HG02759 (cell line): ENCODE data around the gene BRINP2.

Source experiments
- ATAC-seq: cut with Tn5 transposase; IDR thresholded peaks from one replicate; pipeline ENCODE4 v1.9.1; 2021; ENCODE audit warnings: mild to moderate bottlenecking, moderate library complexity; ENCODE audit not compliant: unreplicated experiment

The BRINP2 gene

GRCh38 chr1:177257128-177257527 is 86.4 kb downstream of the BRINP2 start:
- ATAC-seq: no peak

GRCh38 chr1:177257576-177257975 is 86.8 kb downstream of the BRINP2 start:
- no peak for ATAC-seq

DNA sequence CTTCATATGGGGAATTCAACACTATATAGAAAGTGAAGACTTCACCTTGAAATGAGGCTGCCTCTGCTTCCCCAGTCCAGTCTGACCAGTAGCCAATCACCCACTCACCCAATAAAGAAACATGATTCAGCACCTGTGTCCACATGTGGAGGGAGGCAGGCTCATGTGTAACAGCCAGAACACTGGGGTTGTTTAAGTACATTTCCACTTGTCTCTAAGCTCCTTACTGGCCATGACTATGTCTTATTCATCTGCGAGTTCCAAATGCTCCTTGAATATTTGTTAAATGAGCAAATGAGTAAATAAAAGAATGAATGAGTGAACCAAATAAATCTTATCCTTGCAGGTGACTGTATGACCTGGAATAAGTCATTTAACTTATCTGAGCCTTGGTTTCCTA is 100.1 kb downstream of the BRINP2 start:
- no peak for ATAC-seq

GRCh38 chr1:177273141-177273540 is 102.4 kb downstream of the BRINP2 start:
- ATAC-seq: no peak

GRCh38 chr1:177274687-177275211 is 104.0 kb downstream of the BRINP2 start:
- ATAC-seq: no peak

- ATAC-seq: no peak
Observed at GRCh38 chr1:177275736-177276135, 105.0 kb downstream of the BRINP2 start.

DNA sequence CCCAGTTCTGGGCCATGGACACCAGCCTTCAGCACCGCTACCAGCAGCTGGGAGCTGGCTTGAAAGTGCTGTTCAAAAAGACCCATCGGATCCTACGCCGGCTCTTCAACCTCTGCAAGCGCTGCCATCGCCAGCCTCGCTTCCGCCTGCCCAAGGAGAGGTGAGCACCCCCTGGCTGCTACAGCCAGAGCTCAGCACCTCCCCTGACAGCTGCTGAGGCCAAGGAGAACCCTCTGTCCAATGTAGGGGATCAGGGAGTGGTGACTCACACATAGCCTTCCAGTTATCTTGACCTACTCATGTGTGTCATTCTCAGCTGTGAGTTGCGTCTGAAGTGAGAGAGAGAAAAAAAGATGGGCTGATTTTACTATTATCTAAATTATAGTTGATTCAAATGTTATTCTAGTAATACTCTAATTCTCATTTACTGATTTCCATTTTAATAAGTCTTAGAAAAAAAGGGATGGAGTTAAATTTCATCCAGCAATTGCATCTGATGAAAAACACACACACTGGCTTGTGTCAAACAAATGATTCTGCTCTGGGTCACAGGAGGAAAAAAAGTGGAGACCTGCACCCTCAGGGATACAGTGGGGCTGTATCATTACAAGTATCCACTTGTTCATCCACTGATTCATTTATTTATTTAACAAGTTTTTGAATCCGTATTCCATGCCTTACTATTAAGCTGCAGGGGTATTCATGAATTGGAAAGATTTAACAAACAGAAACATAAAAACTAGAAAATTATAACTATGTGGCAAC is 108.0 kb downstream of the BRINP2 start:
- ATAC-seq: no peak

- ATAC-seq: no peak
Observed at GRCh38 chr1:177281901-177282300, 111.1 kb downstream of the BRINP2 start.

DNA sequence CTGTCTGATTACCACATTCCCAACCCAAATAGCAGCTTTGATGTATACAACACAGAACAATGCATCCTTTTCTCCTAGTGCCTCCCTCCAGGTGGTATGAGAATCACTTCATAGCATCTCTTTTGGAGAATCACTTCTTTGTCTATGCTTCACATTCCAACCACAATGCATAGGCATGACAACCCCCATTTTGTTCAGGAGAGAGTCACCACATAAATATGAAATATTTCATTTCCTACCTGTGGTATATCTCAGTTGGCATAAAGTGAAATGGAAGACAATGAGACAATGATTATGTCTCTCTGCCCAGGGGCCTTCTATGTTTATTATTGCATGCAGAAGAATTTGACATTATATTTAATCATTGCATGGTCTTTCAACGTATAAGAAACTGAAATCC is 112.2 kb downstream of the BRINP2 start:
- no peak for ATAC-seq

GRCh38 chr1:177283380-177283779 is 112.6 kb downstream of the BRINP2 start:
- no peak for ATAC-seq

DNA sequence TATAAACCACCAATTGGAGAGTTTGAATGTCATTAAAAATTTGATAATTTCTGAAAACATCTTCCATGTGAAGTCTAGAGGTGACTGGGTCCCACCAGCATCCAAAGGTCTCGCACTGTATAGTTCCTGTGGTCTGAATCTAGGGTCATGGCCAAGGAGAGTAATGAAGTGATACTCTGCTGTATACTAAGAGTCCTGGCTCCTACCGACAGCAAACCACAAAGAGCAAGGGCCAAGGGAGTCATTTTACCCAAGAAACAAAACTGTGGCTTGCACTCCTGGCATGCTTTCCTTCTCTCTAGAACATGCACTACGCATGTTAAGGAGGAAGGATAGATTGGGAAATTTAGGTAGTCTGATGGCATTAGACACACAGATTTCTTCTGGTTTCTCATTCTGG is 115.6 kb downstream of the BRINP2 start:
- no peak for ATAC-seq

DNA sequence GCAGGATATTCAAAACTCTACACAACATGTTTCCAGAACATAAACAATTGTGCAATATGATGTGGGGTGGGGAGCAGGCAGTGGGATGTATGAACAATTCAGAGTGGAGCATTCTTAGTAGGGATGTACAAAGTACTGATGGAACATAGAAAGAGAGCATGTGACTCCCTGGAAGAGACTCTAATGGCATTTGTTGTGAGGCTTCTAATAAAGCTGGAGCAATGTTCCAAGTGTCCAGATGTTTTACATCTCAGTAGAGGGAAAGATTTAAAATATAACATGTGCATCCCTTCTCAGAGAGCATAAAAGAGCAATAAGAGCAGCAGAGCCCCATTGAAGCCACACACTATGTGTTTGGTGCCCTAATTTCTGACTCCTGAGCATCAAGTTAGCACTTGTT is 116.5 kb downstream of the BRINP2 start:
- no peak for ATAC-seq

DNA sequence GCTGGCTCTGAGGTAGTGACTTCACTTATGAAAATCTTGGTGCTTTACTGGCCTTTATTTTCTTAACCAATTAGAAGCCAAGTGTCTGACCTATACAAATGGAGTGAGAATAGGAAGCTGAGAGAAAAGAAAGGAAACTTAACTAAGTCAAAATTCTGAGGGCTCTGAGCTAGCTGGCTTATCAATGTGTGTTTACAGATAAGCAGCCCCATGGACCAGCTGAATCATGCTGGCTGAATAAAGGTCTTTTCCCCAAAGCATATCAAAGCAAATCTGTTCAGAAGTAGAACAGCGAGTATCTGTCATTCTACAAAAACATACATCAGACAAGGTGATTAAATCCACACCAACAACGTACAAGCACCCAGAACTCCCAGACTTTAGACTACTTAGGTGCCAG is 117.2 kb downstream of the BRINP2 start:
- no peak for ATAC-seq

DNA sequence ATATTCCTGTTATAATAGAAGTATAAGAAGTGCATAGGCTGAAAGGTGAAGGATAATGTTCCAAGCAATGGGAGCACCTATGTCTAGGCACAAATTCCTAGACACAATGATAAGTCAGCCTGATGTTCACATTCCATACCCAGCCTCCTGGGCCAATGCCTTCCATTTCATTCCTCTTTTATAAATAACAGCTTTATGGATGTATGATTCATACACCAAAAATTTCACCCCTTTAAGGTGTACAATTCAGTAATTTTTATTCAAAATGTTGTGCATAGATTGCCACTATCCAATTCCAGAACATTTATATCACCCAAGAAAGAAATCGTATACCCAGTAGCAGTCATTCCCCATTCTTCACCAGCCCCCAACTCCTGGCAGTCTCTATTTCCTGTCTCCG is 118.8 kb downstream of the BRINP2 start:
- ATAC-seq: no peak

DNA sequence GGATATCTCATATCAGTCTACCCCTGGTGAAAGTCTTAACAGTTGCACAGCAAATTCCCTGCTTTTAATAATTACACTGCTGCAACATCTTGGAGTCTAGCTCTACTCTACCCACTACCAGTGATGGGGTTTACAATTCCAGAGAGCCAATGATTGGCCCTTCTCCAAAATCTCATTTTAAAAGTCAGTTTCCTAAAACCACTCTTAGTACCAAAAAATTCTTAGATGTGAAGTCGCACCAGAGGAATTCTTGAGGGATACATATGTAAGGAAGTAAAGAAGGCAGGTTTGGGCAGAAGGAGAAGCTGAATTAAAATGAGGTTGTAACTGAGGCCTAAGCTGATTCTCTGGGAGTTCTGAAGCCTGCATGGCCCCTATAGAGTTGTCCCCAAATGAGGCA is 129.7 kb downstream of the BRINP2 start:
- no peak for ATAC-seq

DNA sequence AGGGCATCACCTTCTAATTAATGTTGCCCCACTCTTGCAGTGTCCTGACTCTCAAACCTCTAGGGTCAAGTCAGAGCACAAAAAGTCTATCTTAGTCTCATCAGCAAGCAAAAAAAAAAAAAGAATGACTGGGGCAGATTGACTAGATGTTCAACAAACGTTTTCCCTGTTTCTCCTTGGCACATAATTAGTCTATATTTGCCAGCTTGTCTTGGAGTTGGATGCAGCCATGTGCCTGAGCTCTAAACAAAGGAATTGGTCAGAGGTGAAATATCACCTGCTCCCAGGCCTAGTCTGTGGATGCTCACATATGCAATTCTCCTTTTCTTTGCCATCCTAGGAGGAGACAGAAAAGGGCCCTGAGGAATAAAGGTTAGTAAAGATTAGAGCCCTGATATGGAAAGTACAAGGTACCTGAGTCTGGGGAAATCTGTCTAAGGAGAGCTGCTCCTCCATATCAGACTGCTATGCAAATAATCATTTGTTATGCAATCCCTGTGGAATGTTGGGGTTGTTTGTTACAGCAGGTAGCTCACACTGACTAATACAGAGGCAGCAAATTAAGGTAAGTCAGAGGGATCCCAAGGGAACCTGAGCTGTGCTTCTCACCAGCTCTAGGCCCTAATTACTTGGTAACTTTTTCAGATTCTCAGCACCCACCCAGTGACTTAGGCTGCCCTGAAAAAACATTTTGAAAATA is 130.8 kb downstream of the BRINP2 start:
- no peak for ATAC-seq

DNA sequence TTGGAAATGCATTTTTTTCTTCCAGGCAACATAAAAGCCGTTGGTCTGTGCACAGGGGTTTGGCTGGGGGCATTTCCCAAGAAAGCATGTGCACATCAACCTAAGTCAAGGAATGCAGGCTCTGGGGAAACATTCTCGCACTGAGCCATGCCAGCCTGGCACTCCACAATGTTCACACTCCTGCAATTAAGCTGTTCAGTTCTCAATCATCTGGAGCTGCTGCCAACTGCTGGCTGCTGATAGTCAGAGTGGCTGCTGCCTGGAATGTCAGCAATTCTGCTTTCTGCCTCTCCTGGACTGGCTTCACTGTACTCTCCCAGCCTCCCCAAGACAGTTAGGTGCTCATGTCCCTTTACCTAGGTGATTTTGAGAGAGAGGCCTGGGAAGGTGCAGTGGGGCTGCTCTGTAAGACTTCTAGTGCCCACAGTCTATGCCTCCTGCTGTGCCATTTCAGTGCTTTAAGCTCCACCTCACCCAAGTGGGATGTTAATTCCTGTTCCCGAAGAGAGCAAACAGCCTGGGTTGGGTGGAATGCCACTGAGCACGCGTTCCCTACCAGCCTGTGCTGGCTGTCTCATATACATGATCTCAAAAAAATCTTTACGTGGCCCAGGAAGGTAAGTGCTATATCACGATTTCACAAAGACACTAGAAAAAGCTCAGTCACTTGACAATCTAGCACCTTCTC is 131.7 kb downstream of the BRINP2 start:
- no peak for ATAC-seq

GRCh38 chr1:177305040-177306018 is 134.6 kb downstream of the BRINP2 start:
- ATAC-seq: no peak

- ATAC-seq: no peak
Observed at GRCh38 chr1:177306019-177306415, 135.3 kb downstream of the BRINP2 start.

GRCh38 chr1:177306981-177307380 is 136.2 kb downstream of the BRINP2 start:
- ATAC-seq: no peak

- ATAC-seq: no peak
Observed at GRCh38 chr1:177307771-177308170, 137.0 kb downstream of the BRINP2 start.
